ENCODE data around the gene DUSP22. TPM values are rescaled to one million over a fixed set of nuclear protein-coding genes. Genes with fewer than 3 reads are reported as not detected.

The DUSP22 gene
- total RNA-seq, 2 experiments from 2014 or later, result 26.9 to 27.5 TPM

DNA sequence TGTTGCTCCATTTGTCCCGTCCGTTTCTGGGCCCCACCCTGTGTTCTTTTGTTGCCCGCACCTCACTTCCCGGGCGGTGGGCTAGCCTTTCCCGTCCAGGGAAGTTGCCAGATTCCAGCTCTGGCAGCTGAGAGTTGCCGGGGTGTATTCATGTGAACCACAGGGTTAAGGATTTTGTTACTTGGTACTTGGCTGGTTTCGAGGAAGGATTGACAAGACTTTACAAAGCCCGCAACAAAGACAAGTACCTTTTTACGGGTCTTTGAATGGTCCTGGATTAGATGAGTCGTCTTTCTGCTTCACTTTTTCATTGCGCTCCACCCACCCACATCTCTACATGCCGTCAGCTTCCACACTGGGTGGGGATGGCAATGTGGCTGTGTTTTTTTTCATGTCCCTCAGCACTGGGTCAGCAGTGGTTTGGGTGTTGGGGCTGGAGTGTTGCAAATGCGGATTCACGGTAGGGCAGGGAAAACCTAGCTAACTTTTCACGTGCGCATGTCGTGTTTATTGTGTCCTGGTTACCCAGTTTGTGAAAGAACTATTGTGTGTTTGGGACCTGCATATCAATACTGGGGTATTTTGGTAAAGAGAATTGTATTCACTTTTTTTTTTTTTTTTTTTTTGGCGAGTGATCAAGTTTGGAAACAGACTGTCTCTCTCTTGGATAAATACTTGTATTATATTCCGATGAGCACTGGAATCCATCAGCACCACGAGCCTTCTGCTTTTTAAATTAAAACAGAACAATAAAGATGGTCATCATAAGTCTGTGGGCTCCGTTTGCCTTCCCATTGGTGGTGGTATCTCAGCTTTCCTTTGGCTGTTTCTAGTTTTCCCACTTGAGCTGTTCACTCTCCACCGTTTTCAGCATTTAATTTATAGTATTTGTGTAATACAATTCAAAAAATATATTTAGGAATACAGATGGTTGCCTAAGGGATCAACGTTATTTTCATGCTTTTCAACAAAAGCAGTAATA lies 1.2 kb downstream of the DUSP22 start:
- POLR2A ChIA-PET, result interaction anchor here (0.7 to 1.7 kb wide), 4 partner anchors 26 to 104 kb away, joined by 3 to 6 read pairs (median 3); no protein-coding TSS in a partner anchor
- CTCF ChIA-PET, result interaction anchor here (0.6 to 1.7 kb wide), 7 partner anchors 10 to 357 kb away, joined by 3 to 4 read pairs (median 3); no protein-coding TSS in a partner anchor

DNA sequence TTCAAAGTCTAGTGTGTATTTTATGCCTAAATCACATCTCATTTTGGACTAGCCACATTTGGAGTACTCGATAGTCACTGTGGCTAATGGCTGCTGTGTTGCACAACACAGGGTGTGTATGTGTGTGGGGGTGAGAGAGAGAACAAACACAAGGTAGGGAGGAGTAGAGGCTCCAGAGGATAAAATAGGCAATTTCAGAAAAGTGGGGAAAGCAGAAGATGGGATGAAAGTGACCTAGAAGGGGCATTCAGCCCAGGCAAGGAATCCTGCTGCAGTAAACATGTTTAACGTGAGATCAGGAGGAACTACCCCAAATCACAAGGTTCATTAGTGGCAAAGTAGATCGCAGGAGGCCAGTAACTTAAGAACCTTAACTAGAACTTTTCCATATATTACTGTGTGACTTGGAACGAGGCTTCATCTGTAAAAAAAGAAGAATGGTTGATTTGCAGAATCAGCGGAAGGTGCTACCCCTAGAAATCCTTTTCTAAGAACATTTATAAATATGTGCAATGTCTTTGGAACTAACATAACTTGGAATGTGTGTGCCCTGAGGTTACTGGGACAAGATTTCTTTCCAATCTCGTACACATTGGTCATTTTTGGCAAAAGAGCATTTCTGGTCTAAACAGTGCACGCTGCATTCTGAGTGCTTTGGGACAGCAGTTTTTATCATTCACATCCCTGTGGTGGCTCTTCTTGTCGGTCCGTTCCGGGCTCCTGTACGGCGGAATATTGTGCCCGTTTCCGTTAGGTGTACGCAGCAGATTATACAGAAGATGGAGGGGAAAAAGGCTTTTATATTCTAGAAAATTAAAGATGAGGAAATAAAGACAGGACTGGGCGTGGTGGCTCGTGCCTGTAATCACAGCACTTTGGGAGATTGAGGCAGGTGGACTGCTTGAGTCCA lies 2.6 kb downstream of the DUSP22 start:
- ChIA-PET POLR2A (no interaction called here), CTCF (no interaction called here)

DNA sequence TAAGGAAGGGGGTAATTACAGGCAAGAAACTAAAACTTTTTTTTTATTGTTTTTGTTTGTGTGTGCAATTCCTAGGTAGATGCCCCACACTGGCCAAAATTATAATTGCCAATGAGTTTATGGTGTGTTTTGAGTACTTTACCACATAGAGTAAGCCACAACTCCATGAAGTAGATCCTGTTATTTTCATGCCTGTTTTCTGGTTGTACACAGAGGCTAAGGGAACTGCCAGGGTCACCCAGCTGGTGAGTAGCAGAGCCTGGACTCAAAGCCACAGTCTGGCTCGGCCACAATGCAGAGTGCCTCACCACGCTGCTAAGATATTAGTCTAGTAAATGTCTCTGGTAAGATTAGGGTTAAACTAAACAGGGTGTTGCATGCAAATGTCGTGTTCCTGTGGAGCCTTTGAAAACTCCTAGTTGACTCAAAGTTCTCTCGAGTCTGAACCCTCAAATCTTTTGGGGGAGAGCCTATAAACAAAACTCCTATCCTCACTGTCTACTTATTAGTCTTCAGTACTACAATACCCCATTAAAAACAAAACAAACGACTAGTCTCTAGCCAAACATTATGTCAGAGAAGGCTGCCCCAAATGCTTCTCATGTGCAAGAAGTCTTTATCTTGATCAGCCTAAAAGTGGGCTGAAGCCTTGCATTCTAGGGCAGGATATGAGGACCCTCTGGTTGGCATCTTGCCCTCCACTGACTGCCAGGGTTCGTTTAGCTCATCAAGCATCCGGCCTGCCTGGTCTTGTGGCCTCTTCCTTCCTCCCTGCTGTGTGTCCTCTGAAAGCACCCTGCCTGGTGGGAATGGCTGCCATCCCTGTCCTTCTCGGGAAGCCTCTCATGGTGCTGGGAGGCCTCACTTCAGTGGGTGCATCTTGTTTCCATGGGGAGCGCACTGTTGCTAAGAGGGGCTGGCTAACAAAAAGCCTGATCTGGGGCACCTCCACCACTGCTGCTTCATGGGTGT lies 4.2 kb downstream of the DUSP22 start:
- POLR2A ChIA-PET, result no interaction called here
- CTCF ChIA-PET, result no interaction called here

DNA sequence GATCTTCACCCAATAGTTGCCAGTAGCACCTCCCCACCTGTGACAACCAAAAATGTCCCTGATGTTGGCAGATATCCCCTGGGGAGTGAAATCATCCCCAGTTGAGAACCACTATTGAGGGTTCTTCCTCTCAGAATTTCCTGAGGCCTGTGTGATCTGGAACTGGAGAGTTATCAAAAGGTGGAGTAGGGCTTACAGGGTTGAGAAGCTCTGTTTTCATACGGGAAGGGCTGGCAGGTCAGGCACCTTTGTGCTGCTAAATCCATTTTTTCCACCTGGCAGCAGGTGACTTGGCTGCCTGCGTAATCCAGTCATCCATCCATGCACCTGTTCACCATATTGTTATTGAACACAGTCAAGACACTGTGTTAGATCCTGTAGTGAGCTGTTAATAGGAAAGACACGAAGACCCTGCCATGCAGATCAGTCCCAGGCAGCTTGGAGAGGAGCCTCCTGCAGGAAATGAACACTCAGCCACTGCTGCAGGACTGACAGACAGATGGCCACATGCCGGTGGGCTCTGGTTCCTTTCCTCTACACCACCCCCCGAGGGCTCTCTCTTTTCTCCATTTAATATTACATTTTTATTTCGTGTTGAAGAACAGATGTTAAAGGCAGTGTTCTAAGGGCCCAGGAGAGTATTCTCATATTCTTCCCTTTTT lies 5.4 kb downstream of the DUSP22 start:
- ChIA-PET POLR2A (no interaction called here), CTCF (no interaction called here)

DNA sequence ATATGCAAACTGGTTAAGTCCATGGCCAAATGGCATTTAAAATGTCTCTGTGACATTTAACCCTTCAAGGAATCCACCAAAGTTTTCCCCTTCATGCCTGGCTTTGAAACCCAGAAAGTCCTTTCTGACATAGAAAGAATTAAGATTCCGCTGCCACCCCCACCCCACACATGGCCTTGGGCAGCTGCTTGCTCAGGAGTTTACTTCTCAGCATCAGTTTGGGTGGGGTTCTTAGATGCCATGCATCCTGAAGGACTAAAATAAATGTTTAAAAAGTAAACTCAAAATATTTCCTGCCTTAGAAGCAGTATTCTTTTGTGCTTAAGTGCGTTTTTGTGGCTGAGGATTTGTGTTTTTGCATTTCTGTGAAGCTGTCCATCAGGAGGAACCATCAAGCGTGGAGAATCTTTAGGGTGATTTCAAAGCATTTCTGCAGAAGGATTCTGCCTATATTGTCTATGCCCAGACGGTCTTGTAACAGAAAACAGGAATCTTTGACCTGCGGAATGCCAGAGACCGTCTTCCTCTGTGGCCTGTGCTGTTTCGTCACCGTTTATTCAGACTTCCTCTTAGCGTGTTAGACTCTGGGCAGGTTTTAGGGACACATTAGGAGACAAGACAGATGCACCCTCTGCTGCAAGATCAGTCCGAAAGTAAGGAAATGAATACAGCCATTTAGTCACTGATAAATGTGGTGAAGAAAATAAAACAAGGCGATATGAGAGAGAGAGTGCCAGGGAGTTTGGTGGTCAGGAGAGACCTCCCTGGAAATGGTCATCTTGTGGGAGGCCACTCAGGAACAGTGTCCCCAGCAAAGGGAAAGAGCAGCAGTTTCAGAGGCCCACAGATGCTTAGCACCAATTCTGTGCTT lies 6.2 kb downstream of the DUSP22 start:
- CTCF ChIA-PET, result no interaction called here
- POLR2A ChIA-PET, result no interaction called here

DNA sequence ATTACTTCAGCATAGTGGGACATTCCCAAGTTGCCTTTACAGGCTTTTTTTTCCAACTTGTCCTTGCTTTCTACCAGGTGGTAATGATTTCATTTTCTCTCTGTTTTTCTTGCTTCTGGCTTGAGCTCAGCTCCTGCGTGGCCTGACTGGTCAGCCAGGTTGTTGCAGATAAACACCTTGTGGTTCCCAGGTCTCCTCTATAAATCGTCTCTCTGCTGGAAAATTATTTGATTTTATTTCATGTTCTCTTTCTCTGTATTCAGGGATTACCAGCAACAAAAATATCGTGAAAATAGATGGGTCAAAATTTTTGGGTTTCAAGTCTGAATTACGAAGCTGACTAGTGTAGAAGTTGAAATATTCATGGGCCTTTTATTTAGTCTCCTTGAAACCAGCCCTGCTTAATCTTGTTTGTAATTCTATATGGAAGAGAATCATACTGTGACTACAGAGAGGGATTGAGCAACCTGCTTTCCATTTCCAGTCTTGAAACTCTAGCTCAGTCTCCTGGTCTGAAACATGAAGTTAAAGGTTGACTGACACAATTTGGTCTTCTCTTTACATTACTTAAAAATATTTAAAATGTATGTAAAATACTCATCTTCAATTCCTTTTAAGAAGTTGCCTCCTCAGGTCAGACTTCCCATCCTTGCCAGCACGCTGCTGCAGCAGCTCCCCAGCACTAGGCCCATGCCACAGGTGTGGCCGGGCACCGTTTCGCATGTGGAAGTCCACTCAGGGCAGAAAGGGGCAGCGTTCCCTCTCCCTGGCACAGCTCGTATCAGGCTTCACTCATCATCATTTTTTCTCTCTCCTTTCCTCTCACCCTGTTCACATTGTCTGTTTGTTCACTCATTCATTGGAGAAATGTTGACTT lies 7.1 kb downstream of the DUSP22 start:
- ChIA-PET CTCF (no interaction called here), POLR2A (no interaction called here)

DNA sequence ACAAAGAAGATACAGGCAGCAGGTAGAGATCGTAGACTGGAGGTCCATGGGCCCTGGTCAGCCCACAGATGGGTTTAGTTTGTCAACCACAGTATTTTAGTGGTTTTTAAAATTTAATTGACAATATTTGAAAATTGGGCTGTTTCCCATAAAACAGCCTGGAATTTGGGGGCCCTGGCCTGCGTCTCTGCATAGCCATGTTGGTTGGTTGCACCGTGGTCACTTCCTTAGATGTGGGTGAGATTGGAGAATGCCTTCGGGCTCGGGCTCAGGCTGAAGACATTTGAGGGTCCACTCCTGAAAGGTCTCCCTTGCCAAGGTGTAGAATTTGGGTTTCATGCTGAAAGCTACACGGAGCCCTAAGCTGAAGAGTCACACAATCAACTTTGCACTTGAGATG lies 7.7 kb downstream of the DUSP22 start:
- ChIA-PET POLR2A (no interaction called here), CTCF (no interaction called here)

DNA sequence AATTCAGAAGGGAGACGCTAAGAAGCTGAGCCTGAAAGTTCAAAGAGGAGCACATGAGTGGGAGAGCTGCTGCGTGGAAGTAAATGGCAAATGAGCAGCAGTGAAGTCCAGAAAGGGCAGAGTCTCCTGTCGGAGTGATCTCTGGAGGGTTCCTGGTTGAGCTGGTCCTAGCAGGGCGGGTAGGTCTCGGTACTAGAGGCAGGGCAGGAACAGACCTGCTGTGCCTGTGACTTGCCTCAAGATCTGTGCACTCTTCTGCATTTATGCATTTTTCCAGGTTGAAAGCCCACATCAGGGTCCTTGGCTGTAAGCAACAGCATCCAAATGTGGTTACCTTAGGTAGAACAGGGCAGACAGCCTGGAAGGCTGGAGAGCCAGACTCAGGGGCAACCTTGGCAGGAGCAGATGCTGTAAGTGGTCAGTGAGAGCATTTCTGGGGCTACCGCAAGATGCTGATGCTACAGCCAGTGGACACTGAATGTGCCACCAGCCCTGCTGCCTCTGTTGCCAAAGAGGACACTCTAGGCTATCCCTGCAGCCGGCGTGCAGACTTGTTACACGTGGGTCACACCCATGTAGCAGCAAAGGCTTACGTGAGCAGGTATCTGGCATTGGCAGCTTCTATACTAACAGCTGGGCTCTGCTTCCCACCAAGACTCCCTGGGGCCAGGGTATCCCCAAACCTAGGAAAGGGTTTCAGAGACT lies 8.4 kb downstream of the DUSP22 start:
- ChIA-PET POLR2A (no interaction called here), CTCF (no interaction called here)

DNA sequence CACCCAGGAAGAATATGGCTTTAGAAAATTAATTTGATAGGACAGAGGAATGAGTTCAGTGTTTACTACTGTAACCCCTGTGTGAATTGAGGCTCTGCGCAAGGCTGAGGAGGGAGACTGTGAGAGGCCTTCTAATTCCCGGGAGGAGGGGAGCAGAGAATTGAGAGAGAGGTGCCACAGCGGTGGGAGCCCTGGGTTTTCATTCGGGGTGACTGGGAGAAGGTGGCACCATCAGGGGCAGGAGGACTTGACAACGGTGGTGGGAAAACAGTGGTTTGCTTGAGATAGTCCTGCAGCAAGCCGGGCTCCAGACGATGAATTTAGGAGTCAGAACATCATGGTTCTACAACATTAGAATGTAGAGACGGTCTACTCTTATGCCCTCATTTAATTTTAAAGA lies 9.2 kb downstream of the DUSP22 start:
- ChIA-PET CTCF (no interaction called here), POLR2A (no interaction called here)

DNA sequence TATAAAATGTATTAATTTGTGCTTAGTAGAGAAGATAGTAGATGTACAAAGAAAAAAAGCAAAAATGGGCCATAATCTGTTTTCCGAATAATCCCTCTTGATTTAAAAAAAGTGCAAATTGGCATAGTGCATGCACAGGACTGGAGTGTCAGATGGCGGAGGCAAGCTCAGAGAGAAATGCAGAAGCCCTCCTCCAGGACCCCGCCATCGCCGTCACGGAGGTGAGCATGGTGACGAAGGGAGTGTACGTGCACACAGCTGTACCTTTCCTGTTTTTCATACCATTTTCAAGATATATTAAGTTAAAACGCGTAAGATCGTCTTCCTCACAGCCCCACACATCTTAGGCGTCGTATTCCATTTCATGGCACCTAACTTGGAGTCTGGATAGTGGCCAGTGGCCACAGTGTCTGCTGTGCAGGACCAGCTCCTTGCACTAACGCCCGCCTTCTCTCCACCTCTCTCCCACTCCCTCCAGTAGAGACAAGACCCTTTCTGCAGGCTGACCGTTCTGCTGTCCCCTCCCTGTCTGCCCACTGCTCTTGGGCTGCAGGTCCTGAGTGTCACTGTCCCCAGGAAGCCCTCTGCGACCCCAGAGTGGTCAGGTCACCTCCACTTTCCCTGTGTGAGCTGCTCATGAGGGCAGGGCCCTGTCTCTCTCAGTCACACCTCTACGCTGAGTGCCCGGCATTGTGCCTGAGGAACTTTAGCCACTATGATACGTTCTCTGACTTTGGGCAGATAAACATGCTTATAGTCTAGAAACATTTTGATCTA lies 9.8 kb downstream of the DUSP22 start:
- ChIA-PET POLR2A (no interaction called here), CTCF (no interaction called here)

DNA sequence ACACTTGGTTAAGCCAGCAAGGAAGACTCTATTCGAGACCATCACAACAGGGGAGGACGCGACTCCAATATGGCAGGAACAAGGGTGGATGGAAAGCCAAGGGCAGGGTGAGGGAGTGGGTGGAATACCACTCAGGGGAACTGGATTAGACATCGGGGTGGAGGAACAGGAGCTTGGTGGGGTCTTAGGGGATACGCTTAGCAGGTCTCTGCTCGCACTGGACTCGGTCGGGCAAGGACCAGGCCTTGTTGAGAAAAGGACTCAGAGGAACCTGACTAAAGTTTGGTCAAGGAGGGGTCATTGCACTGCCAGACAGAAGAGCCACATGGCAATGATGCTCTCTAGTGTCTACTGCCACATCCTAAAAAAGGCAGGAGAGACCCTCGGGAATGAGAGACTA lies 10.5 kb downstream of the DUSP22 start:
- ChIA-PET POLR2A (no interaction called here), CTCF (interaction anchor here (0.9 to 1.2 kb wide), 2 partner anchors 11 to 20 kb away, joined by 3 read pairs; no protein-coding TSS in a partner anchor)

DNA sequence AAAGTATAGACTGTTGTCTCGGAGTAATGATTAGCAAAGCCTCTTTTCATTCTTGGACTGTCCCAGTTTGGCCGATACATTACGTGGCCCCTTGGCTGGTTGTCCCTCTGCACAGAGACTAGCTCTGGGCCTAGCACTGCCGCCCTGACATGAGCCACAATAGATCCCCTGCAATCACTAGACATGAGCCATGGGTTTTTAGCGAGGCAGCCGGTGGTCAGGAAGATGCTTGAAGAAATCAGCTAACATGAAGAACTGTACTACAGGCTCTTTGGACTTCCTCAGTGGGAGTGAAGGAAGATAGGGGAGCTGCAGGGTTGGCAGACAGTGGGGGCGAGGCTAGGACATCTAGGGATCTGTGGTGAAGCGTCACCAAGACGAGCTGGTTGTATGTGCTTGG lies 11.0 kb downstream of the DUSP22 start:
- ChIA-PET POLR2A (no interaction called here), CTCF (interaction anchor here (0.9 to 1.2 kb wide), 2 partner anchors 10 to 20 kb away, joined by 3 read pairs; no protein-coding TSS in a partner anchor)

DNA sequence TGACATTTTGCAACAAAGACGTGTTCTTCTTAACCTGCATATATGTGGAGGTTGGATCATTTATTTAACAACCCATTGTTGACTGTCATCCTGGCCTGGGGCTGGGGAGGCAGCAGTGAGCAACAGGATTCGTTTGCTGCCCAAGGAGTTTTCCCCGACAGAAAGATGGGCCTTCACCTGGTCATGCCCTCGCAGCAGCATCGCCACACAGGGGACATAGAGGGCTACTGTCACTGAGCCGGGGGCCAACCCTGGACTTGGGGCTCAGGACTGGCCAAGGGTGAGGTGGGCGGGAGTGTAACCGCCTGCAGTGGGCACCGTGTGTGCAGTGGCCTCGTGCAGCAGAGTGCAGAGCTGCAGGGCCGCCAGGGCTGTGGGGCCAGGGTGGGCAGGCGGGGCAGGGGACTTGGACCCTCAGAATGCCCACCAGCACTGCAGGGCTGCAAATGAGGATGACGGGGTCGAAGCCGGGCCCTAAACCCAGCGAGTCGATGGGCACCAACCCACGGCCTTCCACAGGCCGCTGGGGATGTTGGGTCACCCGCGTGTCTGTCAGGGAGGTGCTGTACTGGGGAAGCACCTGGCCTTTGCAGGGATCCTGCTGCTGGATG lies 11.8 kb downstream of the DUSP22 start:
- CTCF ChIA-PET, result interaction anchor here (0.9 to 1.2 kb wide), 2 partner anchors 9 to 19 kb away, joined by 3 read pairs; no protein-coding TSS in a partner anchor
- POLR2A ChIA-PET, result no interaction called here

DNA sequence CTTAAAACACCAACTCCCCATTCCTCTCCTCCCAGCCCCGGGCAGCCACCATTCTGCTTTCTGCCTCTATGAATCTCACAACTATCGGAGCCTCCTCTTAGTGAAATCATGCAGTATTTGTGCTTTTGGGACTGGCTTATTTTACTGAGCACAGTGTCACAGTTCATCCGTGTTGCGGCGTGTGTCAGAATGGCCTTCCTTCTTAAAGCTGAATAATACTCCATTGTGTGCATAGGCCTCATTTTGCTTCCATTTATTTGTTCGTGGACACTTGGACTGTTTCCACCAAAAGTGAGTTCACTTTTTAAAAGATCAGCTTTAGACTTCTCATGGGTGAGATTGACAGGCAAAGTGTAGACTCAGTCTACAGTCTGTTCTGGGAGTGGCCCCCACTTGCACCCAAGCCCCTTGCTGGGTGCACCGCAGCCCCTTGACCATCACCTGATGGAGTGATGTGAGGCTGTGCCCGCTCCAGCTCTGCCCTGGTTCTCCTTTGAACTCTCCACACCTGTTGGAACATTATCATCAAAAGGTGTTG lies 12.6 kb downstream of the DUSP22 start:
- POLR2A ChIA-PET, result no interaction called here
- CTCF ChIA-PET, result no interaction called here
